ENCODE measurements around the gene PUS7.
"Not testable (repeated sequence)": the region's sequence is repeated elsewhere in the genome, so short reads cannot be mapped to it uniquely, and the experiment has no call there.

The PUS7 gene

GRCh38 chr7:105448181-105448580, 73.9 kb downstream of the PUS7 start:
- no peak for DNase-seq (ENCODE audit: low read depth)

- DNase-seq (ENCODE audit: low read depth): no peak
These were observed 77.6 kb downstream of the PUS7 start for GRCh38 chr7:105444342-105444987.

GRCh38 chr7:105442214-105442613, 79.9 kb downstream of the PUS7 start:
- not testable (repeated sequence) for DNase-seq (ENCODE audit: low read depth)

- DNase-seq (ENCODE audit: low read depth): no peak
These were observed 82.7 kb downstream of the PUS7 start for GRCh38 chr7:105439174-105439893.

GRCh38 chr7:105438847-105439173, 83.3 kb downstream of the PUS7 start:
- DNase-seq (ENCODE audit: low read depth): no peak

GRCh38 chr7:105438254-105438653, 83.8 kb downstream of the PUS7 start:
- DNase-seq (ENCODE audit: low read depth): no peak

- DNase-seq (ENCODE audit: low read depth): not testable (repeated sequence)
These were observed 84.7 kb downstream of the PUS7 start for GRCh38 chr7:105437356-105437755.

GRCh38 chr7:105429746-105430612, 92.1 kb downstream of the PUS7 start:
- DNase-seq (ENCODE audit: low read depth): no peak

- DNase-seq (ENCODE audit: low read depth): no peak
These were observed 95.4 kb downstream of the PUS7 start for GRCh38 chr7:105426606-105427146.

GRCh38 chr7:105423987-105424386, 98.1 kb downstream of the PUS7 start:
- DNase-seq (ENCODE audit: low read depth): no peak

- DNase-seq (ENCODE audit: low read depth): no peak
These were observed 108.1 kb downstream of the PUS7 start for GRCh38 chr7:105413887-105414437.

GRCh38 chr7:105410774-105411173, 111.3 kb downstream of the PUS7 start:
- not testable (repeated sequence) for DNase-seq (ENCODE audit: low read depth)

- DNase-seq (ENCODE audit: low read depth): not testable (repeated sequence)
These were observed 112.3 kb downstream of the PUS7 start for GRCh38 chr7:105409775-105410174.

GRCh38 chr7:105408791-105409410, 113.2 kb downstream of the PUS7 start:
- no peak for DNase-seq (ENCODE audit: low read depth)

Data from CMK (cell line).